DOHH2 (cell line): Measurements from ENCODE around the gene KRT24.

ENCODE experiments used
- EZH2phosphoT487 ChIP-seq: fragments of 200-600 bp; sonication (generic); IDR thresholded peaks from 2 replicates; pipeline ENCODE4 v1.6.1; 2017; ENCODE audit warnings: borderline replicate concordance, mild to moderate bottlenecking, antibody characterized with exemption, low read length, moderate library complexity, mixed read lengths
- TF ChIP-seq, protein P1 (sequence below): fragments of 200-600 bp; sonication (generic); IDR thresholded peaks from one replicate; pipeline ENCODE4 v1.5.1; 2014; ENCODE audit warnings: antibody characterized with exemption, mild to moderate bottlenecking, low read depth, low read length; ENCODE audit not compliant: poor library complexity, severe bottlenecking

DNA sequence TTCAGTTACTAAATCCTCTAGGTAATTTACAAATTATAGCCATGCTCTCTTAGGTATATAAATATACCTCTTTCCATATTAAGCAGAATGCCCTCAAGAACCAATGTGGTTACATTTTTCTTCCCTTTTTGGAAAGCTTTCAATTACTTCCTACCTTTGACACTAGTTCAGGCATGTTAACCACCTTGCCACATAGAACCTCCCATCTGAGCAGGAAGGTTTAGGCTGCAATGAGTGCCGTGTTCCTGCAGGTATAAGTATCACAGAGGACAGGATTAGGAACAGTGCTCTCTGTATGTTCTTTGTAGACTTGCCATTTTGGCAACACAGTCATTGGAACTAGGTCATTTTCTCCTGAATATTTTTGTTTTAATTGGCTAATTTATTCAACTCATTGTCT lies 31.5 kb upstream of the KRT24 start:
- TF ChIP-seq, protein P1, sequence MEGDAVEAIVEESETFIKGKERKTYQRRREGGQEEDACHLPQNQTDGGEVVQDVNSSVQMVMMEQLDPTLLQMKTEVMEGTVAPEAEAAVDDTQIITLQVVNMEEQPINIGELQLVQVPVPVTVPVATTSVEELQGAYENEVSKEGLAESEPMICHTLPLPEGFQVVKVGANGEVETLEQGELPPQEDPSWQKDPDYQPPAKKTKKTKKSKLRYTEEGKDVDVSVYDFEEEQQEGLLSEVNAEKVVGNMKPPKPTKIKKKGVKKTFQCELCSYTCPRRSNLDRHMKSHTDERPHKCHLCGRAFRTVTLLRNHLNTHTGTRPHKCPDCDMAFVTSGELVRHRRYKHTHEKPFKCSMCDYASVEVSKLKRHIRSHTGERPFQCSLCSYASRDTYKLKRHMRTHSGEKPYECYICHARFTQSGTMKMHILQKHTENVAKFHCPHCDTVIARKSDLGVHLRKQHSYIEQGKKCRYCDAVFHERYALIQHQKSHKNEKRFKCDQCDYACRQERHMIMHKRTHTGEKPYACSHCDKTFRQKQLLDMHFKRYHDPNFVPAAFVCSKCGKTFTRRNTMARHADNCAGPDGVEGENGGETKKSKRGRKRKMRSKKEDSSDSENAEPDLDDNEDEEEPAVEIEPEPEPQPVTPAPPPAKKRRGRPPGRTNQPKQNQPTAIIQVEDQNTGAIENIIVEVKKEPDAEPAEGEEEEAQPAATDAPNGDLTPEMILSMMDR, result no peak
- no peak for TF ChIP-seq EZH2phosphoT487
